ENCODE measurements around the gene DLG1. TPM values are rescaled to one million over a fixed set of nuclear protein-coding genes. Genes with fewer than 3 reads are reported as not detected.
A peak's percentile ranks its signal among the peaks of the same experiment; 100 is the strongest.

The DLG1 gene
- total RNA-seq, 1 experiment from 2014 or later: 89.8 TPM

DNA sequence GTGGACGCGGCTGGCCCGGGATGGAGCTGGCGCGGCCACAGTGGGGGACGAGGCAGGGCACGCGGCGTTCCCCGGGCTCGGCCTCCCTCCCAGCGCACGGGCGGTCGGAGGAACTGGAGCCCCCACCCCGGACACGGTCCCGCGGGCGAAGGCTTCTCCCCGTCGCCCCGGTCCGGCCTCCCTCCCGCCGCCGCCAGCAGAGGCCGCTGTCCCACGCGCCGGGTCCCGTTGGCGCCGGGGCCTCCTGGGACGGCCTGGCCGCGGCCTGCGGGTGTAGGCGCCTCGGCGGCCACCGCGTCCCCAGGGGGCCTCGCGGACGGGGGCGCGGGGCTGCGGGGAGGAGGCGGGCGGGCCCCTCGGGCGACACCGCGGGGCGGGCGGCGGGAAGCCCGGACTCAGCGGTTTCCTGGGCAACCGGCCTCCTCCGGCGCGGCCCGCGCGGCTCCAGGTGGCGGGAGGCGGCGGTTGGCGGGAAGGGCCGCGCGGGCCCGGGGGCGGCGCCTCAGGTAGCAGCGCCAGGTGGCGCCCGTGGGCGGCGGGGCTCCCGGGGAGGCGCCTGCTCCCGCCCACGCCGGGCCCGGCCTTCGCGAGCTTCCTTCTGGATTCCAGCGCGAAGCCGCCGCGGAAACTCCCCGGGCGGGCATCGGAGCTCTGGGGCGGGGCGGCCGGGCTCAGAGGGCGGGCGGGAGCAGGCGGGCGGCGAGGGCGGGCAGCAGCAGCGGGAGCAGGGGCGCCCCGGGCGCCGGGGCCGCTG, 295.5 kb downstream of the DLG1 start:
- peak overlapping the region; percentile 77 for H3K4me2 ChIP-seq (ENCODE audit: low read length)
- RAD21 ChIA-PET (ENCODE audit: low non-redundant PET in 1 of 2, low total read pairs in 2 of 2, uncharacterized antibody in 2 of 2, unreplicated experiment in 2 of 2): interaction anchor here in 1 of 2 experiments (0.6 kb wide), 1 partner anchor 184 kb away, joined by 3 read pairs; no protein-coding TSS in a partner anchor

More for the DNA sequence above, 295.5 kb downstream of the DLG1 start:
- H3K9ac ChIP-seq (ENCODE audit: low read length): peak overlapping the region; percentile 71
- no peaks in the 10 kb centered on the region for H3K9me2 ChIP-seq (ENCODE audit: insufficient read depth)
- peak; percentile 85 for ATAC-seq
- H4K20me1 ChIP-seq (ENCODE audit: insufficient read depth): no peaks in the 10 kb centered on the region
- H3K27ac ChIP-seq (ENCODE audit: low read depth, low read length): peak overlapping the region; percentile 67
- CTCF ChIA-PET: interaction anchor here (0.6 to 2.3 kb wide), 3 partner anchors 184 to 499 kb away, joined by 4 to 7 read pairs (median 4); no protein-coding TSS in a partner anchor
- peak; percentile 51 for DNase-seq (ENCODE audit: low read depth, low spot score)
- H3K36me3 ChIP-seq (ENCODE audit: control insufficient read depth in 1 of 2, insufficient read depth in 2 of 2, low read length in 2 of 2): no peaks in the 10 kb centered on the region
- POLR2A ChIA-PET: no interaction called here
- intact Hi-C loops (cut with micrococcal nuclease): loop anchor here (1.0 kb wide), 1 partner anchor 184 kb away; no protein-coding TSS in a partner anchor
- H2AFZ ChIP-seq (ENCODE audit: low read depth, low read length, poor library complexity, severe bottlenecking): no peak overlapping the region
- H3K4me1 ChIP-seq (ENCODE audit: control insufficient read depth in 1 of 2, insufficient read depth in 2 of 2, low read length in 2 of 2): peaks cover 21 to 40% of the 10 kb centered on the region in 2 experiments; a peak in 3 of 4 replicates
- TF ChIP-seq POLR2AphosphoS5 (IDR thresholded peaks at IDR 0.05; ENCODE audit: low read depth, low read length) (peak; percentile 56), ELF1 (IDR thresholded peaks at IDR 0.05; ENCODE audit: borderline replicate concordance, low read depth) (no peak), YY1 (IDR thresholded peaks at IDR 0.05; ENCODE audit: extremely low read depth, insufficient replicate concordance, low read depth, low read length) (peak; percentile 10), RAD21 (IDR thresholded peaks at IDR 0.05; ENCODE audit: low read depth) (peak; percentile 49), TCF7L2 (IDR thresholded peaks at IDR 0.05; ENCODE audit: borderline replicate concordance, extremely low read depth, insufficient read depth, insufficient read length) (peak; percentile 20), EGR1 (IDR thresholded peaks at IDR 0.05; ENCODE audit: low read depth) (peak; percentile 93), ZFX (IDR thresholded peaks at IDR 0.05) (peak; percentile 97)
- TF ChIP-seq, protein P1, sequence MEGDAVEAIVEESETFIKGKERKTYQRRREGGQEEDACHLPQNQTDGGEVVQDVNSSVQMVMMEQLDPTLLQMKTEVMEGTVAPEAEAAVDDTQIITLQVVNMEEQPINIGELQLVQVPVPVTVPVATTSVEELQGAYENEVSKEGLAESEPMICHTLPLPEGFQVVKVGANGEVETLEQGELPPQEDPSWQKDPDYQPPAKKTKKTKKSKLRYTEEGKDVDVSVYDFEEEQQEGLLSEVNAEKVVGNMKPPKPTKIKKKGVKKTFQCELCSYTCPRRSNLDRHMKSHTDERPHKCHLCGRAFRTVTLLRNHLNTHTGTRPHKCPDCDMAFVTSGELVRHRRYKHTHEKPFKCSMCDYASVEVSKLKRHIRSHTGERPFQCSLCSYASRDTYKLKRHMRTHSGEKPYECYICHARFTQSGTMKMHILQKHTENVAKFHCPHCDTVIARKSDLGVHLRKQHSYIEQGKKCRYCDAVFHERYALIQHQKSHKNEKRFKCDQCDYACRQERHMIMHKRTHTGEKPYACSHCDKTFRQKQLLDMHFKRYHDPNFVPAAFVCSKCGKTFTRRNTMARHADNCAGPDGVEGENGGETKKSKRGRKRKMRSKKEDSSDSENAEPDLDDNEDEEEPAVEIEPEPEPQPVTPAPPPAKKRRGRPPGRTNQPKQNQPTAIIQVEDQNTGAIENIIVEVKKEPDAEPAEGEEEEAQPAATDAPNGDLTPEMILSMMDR (IDR thresholded peaks at IDR 0.05 in 2 of 3, conservative IDR thresholded peaks at IDR 0.05 in 1 of 3; ENCODE audit: borderline replicate concordance in 1 of 3, insufficient read depth in 1 of 3, low read depth in 2 of 3, low read length in 2 of 3): peak; percentile 47 to 60 (median 47); a peak in 5 of 6 replicates
- TF ChIP-seq, protein P2, sequence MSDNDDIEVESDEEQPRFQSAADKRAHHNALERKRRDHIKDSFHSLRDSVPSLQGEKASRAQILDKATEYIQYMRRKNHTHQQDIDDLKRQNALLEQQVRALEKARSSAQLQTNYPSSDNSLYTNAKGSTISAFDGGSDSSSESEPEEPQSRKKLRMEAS (IDR thresholded peaks at IDR 0.05): peak; percentile 66; the same call in 1 of the 2 replicates
- TF ChIP-seq, protein P3, sequence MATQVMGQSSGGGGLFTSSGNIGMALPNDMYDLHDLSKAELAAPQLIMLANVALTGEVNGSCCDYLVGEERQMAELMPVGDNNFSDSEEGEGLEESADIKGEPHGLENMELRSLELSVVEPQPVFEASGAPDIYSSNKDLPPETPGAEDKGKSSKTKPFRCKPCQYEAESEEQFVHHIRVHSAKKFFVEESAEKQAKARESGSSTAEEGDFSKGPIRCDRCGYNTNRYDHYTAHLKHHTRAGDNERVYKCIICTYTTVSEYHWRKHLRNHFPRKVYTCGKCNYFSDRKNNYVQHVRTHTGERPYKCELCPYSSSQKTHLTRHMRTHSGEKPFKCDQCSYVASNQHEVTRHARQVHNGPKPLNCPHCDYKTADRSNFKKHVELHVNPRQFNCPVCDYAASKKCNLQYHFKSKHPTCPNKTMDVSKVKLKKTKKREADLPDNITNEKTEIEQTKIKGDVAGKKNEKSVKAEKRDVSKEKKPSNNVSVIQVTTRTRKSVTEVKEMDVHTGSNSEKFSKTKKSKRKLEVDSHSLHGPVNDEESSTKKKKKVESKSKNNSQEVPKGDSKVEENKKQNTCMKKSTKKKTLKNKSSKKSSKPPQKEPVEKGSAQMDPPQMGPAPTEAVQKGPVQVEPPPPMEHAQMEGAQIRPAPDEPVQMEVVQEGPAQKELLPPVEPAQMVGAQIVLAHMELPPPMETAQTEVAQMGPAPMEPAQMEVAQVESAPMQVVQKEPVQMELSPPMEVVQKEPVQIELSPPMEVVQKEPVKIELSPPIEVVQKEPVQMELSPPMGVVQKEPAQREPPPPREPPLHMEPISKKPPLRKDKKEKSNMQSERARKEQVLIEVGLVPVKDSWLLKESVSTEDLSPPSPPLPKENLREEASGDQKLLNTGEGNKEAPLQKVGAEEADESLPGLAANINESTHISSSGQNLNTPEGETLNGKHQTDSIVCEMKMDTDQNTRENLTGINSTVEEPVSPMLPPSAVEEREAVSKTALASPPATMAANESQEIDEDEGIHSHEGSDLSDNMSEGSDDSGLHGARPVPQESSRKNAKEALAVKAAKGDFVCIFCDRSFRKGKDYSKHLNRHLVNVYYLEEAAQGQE (IDR thresholded peaks at IDR 0.05; ENCODE audit: low read depth): no peak
- no TSS peak for BruUV-seq (replicated peaks)
- H3K27me3 ChIP-seq (ENCODE audit: insufficient read depth, low read length): no peaks in the 10 kb centered on the region
- H3K4me3 ChIP-seq (replicated peaks in 1 of 2; ENCODE audit: low read depth in 1 of 2, low read length in 2 of 2): peak overlapping the region; percentile 47 to 54; a peak in 3 of 4 replicates
- H3K9me3 ChIP-seq (ENCODE audit: control insufficient read depth in 1 of 2, insufficient read depth in 1 of 2, low read depth in 1 of 2, low read length in 2 of 2): no peaks in the 10 kb centered on the region
- no peaks in the 10 kb centered on the region for H3K79me2 ChIP-seq (ENCODE audit: insufficient read depth, low read length)

Data from HCT116 (cell line).